GM12873 (cell line): ENCODE measurements around the gene TSSK2.

Experiments
- CTCF ChIP-seq: IDR thresholded peaks from 2 replicates; pipeline ENCODE4 v1.5.1; 2012; ENCODE audit warnings: low read depth, mild to moderate bottlenecking, moderate library complexity, low read length, control low read depth; ENCODE audit not compliant: insufficient read depth; ENCODE audit errors: missing control alignments

The TSSK2 gene

GRCh38 chr22:19126309-19127273, 4.5 kb upstream of the TSSK2 start:
- TF ChIP-seq CTCF = no peak

GRCh38 chr22:19127329-19128008, 3.6 kb upstream of the TSSK2 start:
- TF ChIP-seq CTCF = no peak

GRCh38 chr22:19128009-19128401, 3.1 kb upstream of the TSSK2 start:
- TF ChIP-seq CTCF = no peak

- TF ChIP-seq CTCF = no peak
Measured at GRCh38 chr22:19128946-19129727, 2.0 kb upstream of the TSSK2 start.

- no peak for TF ChIP-seq CTCF
Measured at GRCh38 chr22:19129871-19130270, 1.2 kb upstream of the TSSK2 start.

GRCh38 chr22:19131685-19132015, 542 bp downstream of the TSSK2 start:
- TF ChIP-seq CTCF = no peak

GRCh38 chr22:19132153-19132552, 1.0 kb downstream of the TSSK2 start:
- no peak for TF ChIP-seq CTCF
